GM19328 (cell line): ENCODE data around the gene DIAPH2.

Source experiments
- ATAC-seq: cut with Tn5 transposase; IDR thresholded peaks from one replicate; pipeline ENCODE4 v1.9.1; 2021; ENCODE audit warnings: mild to moderate bottlenecking, moderate library complexity; ENCODE audit not compliant: unreplicated experiment

The DIAPH2 gene

GRCh38 chrX:96684339-96685209 is at the start of gene DIAPH2:
Gene DIAPH2, plus strand, starts transcription at chrX:96684842.
- ATAC-seq = peak; percentile 80

- no peak for ATAC-seq
Observed at GRCh38 chrX:96650023-96650422, 34.6 kb upstream of the DIAPH2 start.

- ATAC-seq = no peak
Observed at GRCh38 chrX:96655947-96656623, 28.6 kb upstream of the DIAPH2 start.

- no peak for ATAC-seq
Observed at GRCh38 chrX:96682516-96682915, 2.1 kb upstream of the DIAPH2 start.

- ATAC-seq = peak; percentile 4
Observed at GRCh38 chrX:96683997-96684338, 674 bp upstream of the DIAPH2 start.

GRCh38 chrX:96685210-96686099 is 813 bp downstream of the DIAPH2 start:
- ATAC-seq = peak; percentile 24

- ATAC-seq = no peak
Observed at GRCh38 chrX:96687776-96688175, 3.1 kb downstream of the DIAPH2 start.

GRCh38 chrX:96688789-96689188 is 4.1 kb downstream of the DIAPH2 start:
- ATAC-seq = no peak

GRCh38 chrX:96689991-96690390 is 5.3 kb downstream of the DIAPH2 start:
- no peak for ATAC-seq

GRCh38 chrX:96692454-96692853 is 7.8 kb downstream of the DIAPH2 start:
- no peak for ATAC-seq

- no peak for ATAC-seq
Observed at GRCh38 chrX:96692890-96693289, 8.2 kb downstream of the DIAPH2 start.

- ATAC-seq = no peak
Observed at GRCh38 chrX:96693407-96693806, 8.8 kb downstream of the DIAPH2 start.

GRCh38 chrX:96696462-96696861 is 11.8 kb downstream of the DIAPH2 start:
- no peak for ATAC-seq

GRCh38 chrX:96700625-96701024 is 16.0 kb downstream of the DIAPH2 start:
- ATAC-seq = no peak

- no peak for ATAC-seq
Observed at GRCh38 chrX:96703379-96703778, 18.7 kb downstream of the DIAPH2 start.

- no peak for ATAC-seq
Observed at GRCh38 chrX:96703816-96704215, 19.2 kb downstream of the DIAPH2 start.

- no peak for ATAC-seq
Observed at GRCh38 chrX:96704629-96705028, 20.0 kb downstream of the DIAPH2 start.

GRCh38 chrX:96705905-96706304 is 21.3 kb downstream of the DIAPH2 start:
- no peak for ATAC-seq

GRCh38 chrX:96707804-96708203 is 23.2 kb downstream of the DIAPH2 start:
- ATAC-seq = no peak

- no peak for ATAC-seq
Observed at GRCh38 chrX:96710031-96710430, 25.4 kb downstream of the DIAPH2 start.

GRCh38 chrX:96713303-96713702 is 28.7 kb downstream of the DIAPH2 start:
- no peak for ATAC-seq
